Measurements from ENCODE around the gene FAT3. TPM values are rescaled to one million over a fixed set of nuclear protein-coding genes. Genes with fewer than 3 reads are reported as not detected.

The FAT3 gene
- total and polyA plus RNA-seq, 2 experiments from 2014 or later = 1.8 to 15.9 TPM

- no peaks in the 10 kb centered on the region for H3K36me3 ChIP-seq (replicated peaks; ENCODE audit: insufficient read depth, low read depth)
- H2AFZ ChIP-seq = no peak overlapping the region
- H3K9me2 ChIP-seq (replicated peaks; ENCODE audit: insufficient read depth) = no peaks in the 10 kb centered on the region
- no peaks in the 10 kb centered on the region for H4K20me1 ChIP-seq (ENCODE audit: insufficient read depth, poor library complexity, severe bottlenecking)
- H3K4me3 ChIP-seq = no peak overlapping the region
- TF ChIP-seq CTCF (IDR thresholded peaks at IDR 0.05; ENCODE audit: poor library complexity) (no peak), EZH2phosphoT487 (IDR thresholded peaks at IDR 0.05; ENCODE audit: low read depth, severe bottlenecking, unreplicated experiment) (no peak), EZH2 (IDR thresholded peaks at IDR 0.05; ENCODE audit: borderline replicate concordance) (no peak)
- H3K27ac ChIP-seq = no peak overlapping the region
- no peaks in the 10 kb centered on the region for H3K4me1 ChIP-seq (ENCODE audit: insufficient read depth)
- WGBS (ENCODE audit: low lambda C conversion rate, missing lambda C conversion rate) = 77% methylated on average over 4 of the region's 4 CpGs
- no peaks in the 10 kb centered on the region for H3K79me2 ChIP-seq
- H3K4me2 ChIP-seq = no peak overlapping the region
- no peak for DNase-seq (ENCODE audit: low spot score)
- H3K9me3 ChIP-seq (ENCODE audit: low read depth) = no peaks in the 10 kb centered on the region
- no peaks in the 10 kb centered on the region for H3K27me3 ChIP-seq
Measured at GRCh38 chr11:92259861-92260260, 35.2 kb downstream of the FAT3 start.

GRCh38 chr11:92264350-92264749 lies 39.7 kb downstream of the FAT3 start:
- H3K27me3 ChIP-seq = no peaks in the 10 kb centered on the region
- H3K36me3 ChIP-seq (replicated peaks; ENCODE audit: insufficient read depth, low read depth) = no peaks in the 10 kb centered on the region
- H3K79me2 ChIP-seq = no peaks in the 10 kb centered on the region
- H3K4me1 ChIP-seq (ENCODE audit: insufficient read depth) = peaks cover 11% of the 10 kb centered on the region
- no peak for TF ChIP-seq EZH2 (IDR thresholded peaks at IDR 0.05; ENCODE audit: borderline replicate concordance)
- no peak for TF ChIP-seq CTCF (IDR thresholded peaks at IDR 0.05; ENCODE audit: poor library complexity)
- TF ChIP-seq EZH2phosphoT487 (IDR thresholded peaks at IDR 0.05; ENCODE audit: low read depth, severe bottlenecking, unreplicated experiment) = no peak
- H3K9me2 ChIP-seq (replicated peaks; ENCODE audit: insufficient read depth) = no peaks in the 10 kb centered on the region
- 66% methylated on average over 2 of the region's 2 CpGs for WGBS (ENCODE audit: low lambda C conversion rate, missing lambda C conversion rate)
- H3K4me2 ChIP-seq = no peak overlapping the region
- no peak overlapping the region for H3K4me3 ChIP-seq
- no peaks in the 10 kb centered on the region for H3K9me3 ChIP-seq (ENCODE audit: low read depth)
- no peak for DNase-seq (ENCODE audit: low spot score)
- H2AFZ ChIP-seq = no peak overlapping the region
- H3K27ac ChIP-seq = no peak overlapping the region
- no peaks in the 10 kb centered on the region for H4K20me1 ChIP-seq (ENCODE audit: insufficient read depth, poor library complexity, severe bottlenecking)

DNA sequence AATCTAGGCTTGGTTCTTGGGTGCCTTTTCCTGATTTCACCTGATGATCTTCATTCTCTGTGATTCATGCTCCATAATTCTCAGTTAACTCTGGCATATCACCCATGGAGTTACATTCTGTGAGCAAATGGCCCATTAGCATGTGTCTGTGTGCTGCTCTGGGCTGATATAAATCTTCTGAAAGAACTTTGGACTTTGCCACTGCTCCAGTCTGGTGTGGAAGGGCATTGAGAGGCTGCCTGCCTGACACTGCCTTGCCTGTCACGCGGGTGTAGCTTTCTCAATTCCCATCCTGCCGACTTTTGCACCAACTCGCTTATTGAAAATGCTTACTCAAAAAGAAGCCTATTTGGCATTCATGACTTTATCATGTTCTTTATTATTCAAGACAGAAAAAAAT lies 42.2 kb downstream of the FAT3 start:
- no peak overlapping the region for H2AFZ ChIP-seq
- H3K9me3 ChIP-seq (ENCODE audit: low read depth) = no peaks in the 10 kb centered on the region
- peak; percentile 61 for DNase-seq (ENCODE audit: low spot score)
- 70% methylated on average over 4 of the region's 4 CpGs for WGBS (ENCODE audit: low lambda C conversion rate, missing lambda C conversion rate)
- H3K79me2 ChIP-seq = no peaks in the 10 kb centered on the region
- TF ChIP-seq CTCF (IDR thresholded peaks at IDR 0.05; ENCODE audit: poor library complexity) (no peak), EZH2phosphoT487 (IDR thresholded peaks at IDR 0.05; ENCODE audit: low read depth, severe bottlenecking, unreplicated experiment) (no peak), EZH2 (IDR thresholded peaks at IDR 0.05; ENCODE audit: borderline replicate concordance) (no peak)
- no peaks in the 10 kb centered on the region for H3K9me2 ChIP-seq (replicated peaks; ENCODE audit: insufficient read depth)
- no peaks in the 10 kb centered on the region for H4K20me1 ChIP-seq (ENCODE audit: insufficient read depth, poor library complexity, severe bottlenecking)
- H3K4me2 ChIP-seq = no peak overlapping the region
- peak overlapping the region; percentile 45 for H3K27ac ChIP-seq
- H3K27me3 ChIP-seq = no peaks in the 10 kb centered on the region
- H3K4me3 ChIP-seq = no peak overlapping the region
- peaks cover 11% of the 10 kb centered on the region for H3K4me1 ChIP-seq (ENCODE audit: insufficient read depth)
- H3K36me3 ChIP-seq (replicated peaks; ENCODE audit: insufficient read depth, low read depth) = no peaks in the 10 kb centered on the region

DNA sequence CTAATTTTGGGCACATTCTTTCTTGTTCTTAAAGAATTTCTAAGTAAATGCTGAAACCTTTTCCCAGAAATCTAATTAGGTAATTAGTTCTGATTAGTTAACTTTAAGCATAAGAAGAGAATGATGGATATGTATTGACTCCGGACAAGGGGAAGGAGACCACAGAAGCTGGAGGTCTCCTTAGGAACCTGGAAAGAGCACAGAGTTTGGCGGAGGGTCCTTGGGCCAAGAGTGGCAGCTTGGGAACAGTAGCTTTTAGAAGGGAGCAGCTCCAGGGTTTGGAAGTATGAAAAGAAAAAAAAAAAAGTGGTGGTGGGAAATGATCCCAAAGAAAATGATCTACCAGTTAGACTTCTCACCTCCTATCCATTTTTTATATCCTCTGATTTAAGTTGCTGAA lies 42.7 kb downstream of the FAT3 start:
- 85% methylated on average over 2 of the region's 2 CpGs for WGBS (ENCODE audit: low lambda C conversion rate, missing lambda C conversion rate)
- Histone ChIP-seq H3K27me3 (no peaks in the 10 kb centered on the region), H2AFZ (no peak overlapping the region), H3K79me2 (no peaks in the 10 kb centered on the region), H3K4me3 (no peak overlapping the region), H3K36me3 (replicated peaks; ENCODE audit: insufficient read depth, low read depth) (no peaks in the 10 kb centered on the region), H3K9me2 (replicated peaks; ENCODE audit: insufficient read depth) (no peaks in the 10 kb centered on the region), H3K27ac (peak overlapping the region; percentile 45), H4K20me1 (ENCODE audit: insufficient read depth, poor library complexity, severe bottlenecking) (no peaks in the 10 kb centered on the region), H3K4me1 (ENCODE audit: insufficient read depth) (peaks cover 11% of the 10 kb centered on the region), H3K9me3 (ENCODE audit: low read depth) (no peaks in the 10 kb centered on the region), H3K4me2 (no peak overlapping the region)
- TF ChIP-seq EZH2 (IDR thresholded peaks at IDR 0.05; ENCODE audit: borderline replicate concordance) (no peak), CTCF (IDR thresholded peaks at IDR 0.05; ENCODE audit: poor library complexity) (no peak), EZH2phosphoT487 (IDR thresholded peaks at IDR 0.05; ENCODE audit: low read depth, severe bottlenecking, unreplicated experiment) (no peak)
- no peak for DNase-seq (ENCODE audit: low spot score)
